Posterior vena cava (tissue), 2 donors: ENCODE measurements around the gene VPS50. TPM values are rescaled to one million over a fixed set of nuclear protein-coding genes. Genes with fewer than 3 reads are reported as not detected.

Source experiments
- DNase-seq: peaks from one replicate; pipeline ENCODE4 v3.0.0-alpha.2; 2020; ENCODE audit warnings: low spot score
- intact Hi-C, 2 donors: fragments of 100-400 bp; cut with DNase I; formaldehyde crosslinking; loops; one replicate each; pipeline versions ENCODE4 v1.14.1 to v1.14.2; 2022 to 2023
- total RNA-seq, 2 donors: library from RNA; stranded (reverse); fragmentation: NEBNext Ultra II Directional; extraction: Animal tissue kit (Norgen Biotek cat#: 25700); gene quantifications; one replicate each; pipeline ENCODE4 v1.2.1, GENCODE V29; 2021
- donor health status: DM: yes; HTN: yes; CAD: no.
- donor health status: DM: yes; HTN: yes; CAD: no.

Gene VPS50
- total RNA-seq, 2 donors from 2014 or later = 25.7 to 25.8 TPM

- DNase-seq = no peak
- intact Hi-C loops = no loop called here
Measured at GRCh38 chr7:93378131-93378760, 146.1 kb downstream of the VPS50 start.

GRCh38 chr7:93382362-93382761, 150.2 kb downstream of the VPS50 start:
- intact Hi-C loops = no loop called here
- DNase-seq = no peak

- DNase-seq = no peak
- intact Hi-C loops = no loop called here
Measured at GRCh38 chr7:93390660-93391059, 158.5 kb downstream of the VPS50 start.

GRCh38 chr7:93392984-93393383, 160.8 kb downstream of the VPS50 start:
- intact Hi-C loops = no loop called here
- DNase-seq = no peak

- intact Hi-C loops = no loop called here
- DNase-seq = no peak
Measured at GRCh38 chr7:93399642-93400041, 167.5 kb downstream of the VPS50 start.

GRCh38 chr7:93402944-93403343, 170.8 kb downstream of the VPS50 start:
- DNase-seq = no peak
- intact Hi-C loops = no loop called here

GRCh38 chr7:93407239-93407638, 175.1 kb downstream of the VPS50 start:
- intact Hi-C loops = no loop called here

GRCh38 chr7:93409324-93409723, 177.2 kb downstream of the VPS50 start:
- no peak for DNase-seq
- intact Hi-C loops = no loop called here

More at GRCh38 chr7:93407239-93407638, 175.1 kb downstream of the VPS50 start:
- no peak for DNase-seq

Other genes starting within 250 kb of the VPS50 start
- 10 to 100 TPM in 1 of 2 donors, 1 to 10 TPM in 1; 8.5 to 10.3 TPM for gene SAMD9, start 114.4 kb upstream of the VPS50 start, total RNA-seq
- gene SAMD9L, start 84.0 kb upstream of the VPS50 start, total RNA-seq = 10 to 100 TPM; 11.5 to 13.4 TPM
- not detected for gene HEPACAM2, start 5.9 kb upstream of the VPS50 start, total RNA-seq